HL-60 (cell line): ENCODE results near the gene AGBL3.

Experiments used
- CTCF ChIP-seq: IDR thresholded peaks from one replicate; pipeline ENCODE4 v1.5.1; 2011; ENCODE audit warnings: low read length, control low read depth, inconsistent platforms; ENCODE audit not compliant: insufficient read depth
- GABPA ChIP-seq: IDR thresholded peaks from 2 replicates; pipeline ENCODE4 v1.6.1; 2012; ENCODE audit warnings: low read depth
- POLR2AphosphoS5 ChIP-seq: IDR thresholded peaks from 2 replicates; pipeline ENCODE4 v1.6.1; 2012; ENCODE audit warnings: low read depth

- TF ChIP-seq CTCF (no peak), POLR2AphosphoS5 (no peak), GABPA (no peak)
Measured at GRCh38 chr7:135147899-135148721, 161.8 kb downstream of the AGBL3 start, which contains the start of gene TMEM140.
